SK-N-SH treated with all-trans-retinoic acid at 6 μM for 48 hours (cell line): ENCODE data around the gene UPB1.
A peak's percentile ranks its signal among the peaks of the same experiment; 100 is the strongest.

Experiments used
- ATAC-seq: fragments of 200-7000 bp; cut with Tn5 transposase; 3 replicates; pipeline ENCODE4 v1.9.1; 2020; ENCODE audit warnings: mild to moderate bottlenecking, moderate library complexity
- ARNTL ChIP-seq: fragments of 450-650 bp; formaldehyde crosslinking; IDR thresholded peaks from 2 replicates; pipeline ENCODE4 v1.5.0; 2020; ENCODE audit warnings: low read depth, mild to moderate bottlenecking, moderate library complexity, borderline replicate concordance
- BACH2 ChIP-seq: fragments of 250-450 bp; sonication (Bioruptor Pico); IDR thresholded peaks from 2 replicates; pipeline ENCODE4 v1.9.0; 2021; ENCODE audit warnings: mild to moderate bottlenecking, borderline replicate concordance
- CREB5 ChIP-seq: fragments of 250-450 bp; sonication (Bioruptor Pico); IDR thresholded peaks from 2 replicates; pipeline ENCODE4 v1.5.1; 2020; ENCODE audit warnings: low read depth, mild to moderate bottlenecking, moderate library complexity
- CSDC2 ChIP-seq: fragments of 250-450 bp; sonication (Bioruptor Pico); IDR thresholded peaks from 2 replicates; pipeline ENCODE4 v1.5.0; 2020; ENCODE audit warnings: mild to moderate bottlenecking, moderate library complexity
- CSRNP3 ChIP-seq: fragments of 250-450 bp; sonication (Bioruptor Pico); IDR thresholded peaks from 2 replicates; pipeline ENCODE4 v1.5.1; 2021; ENCODE audit warnings: mild to moderate bottlenecking, moderate library complexity
- GLIS3 ChIP-seq: fragments of 250-450 bp; sonication (Bioruptor Pico); IDR thresholded peaks from 2 replicates; pipeline ENCODE4 v1.5.0; 2020; ENCODE audit warnings: mild to moderate bottlenecking, moderate library complexity
- ISL1 ChIP-seq: fragments of 250-450 bp; sonication (Bioruptor Pico); IDR thresholded peaks from 2 replicates; pipeline ENCODE4 v2.1.2; 2022; ENCODE audit warnings: mild to moderate bottlenecking, moderate library complexity
- OSR1 ChIP-seq: fragments of 250-450 bp; sonication (Bioruptor Pico); IDR thresholded peaks from 2 replicates; pipeline ENCODE4 v1.8.0; 2022; ENCODE audit warnings: moderate library complexity, mild to moderate bottlenecking, inconsistent platforms
- PATZ1 ChIP-seq: fragments of 250-450 bp; sonication (Bioruptor Pico); IDR thresholded peaks from 2 replicates; pipeline ENCODE4 v1.8.0; 2020; ENCODE audit warnings: mild to moderate bottlenecking, moderate library complexity, borderline replicate concordance
- PPARA ChIP-seq: fragments of 250-450 bp; sonication (Bioruptor Pico); IDR thresholded peaks from 2 replicates; pipeline ENCODE4 v1.5.0; 2020; ENCODE audit warnings: mild to moderate bottlenecking, borderline replicate concordance
- RARB ChIP-seq: fragments of 250-450 bp; sonication (Bioruptor Pico); IDR thresholded peaks from 2 replicates; pipeline ENCODE4 v1.8.0; 2021; ENCODE audit warnings: mild to moderate bottlenecking, moderate library complexity
- SNAI2 ChIP-seq: fragments of 250-450 bp; sonication (Bioruptor Pico); IDR thresholded peaks from 2 replicates; pipeline ENCODE4 v1.5.0; 2020; ENCODE audit warnings: mild to moderate bottlenecking, moderate library complexity
- TCF4 ChIP-seq: fragments of 250-450 bp; sonication (Bioruptor Pico); IDR thresholded peaks from 2 replicates; pipeline ENCODE4 v1.8.0; 2021; ENCODE audit warnings: mild to moderate bottlenecking, moderate library complexity, borderline replicate concordance
- TOX ChIP-seq: fragments of 250-450 bp; sonication (Bioruptor Pico); IDR thresholded peaks from 2 replicates; pipeline ENCODE4 v1.8.0; 2021; ENCODE audit warnings: mild to moderate bottlenecking, moderate library complexity, borderline replicate concordance
- TSHZ2 ChIP-seq: fragments of 250-450 bp; sonication (Bioruptor Pico); IDR thresholded peaks from 2 replicates; pipeline ENCODE4 v1.5.0; 2020; ENCODE audit warnings: mild to moderate bottlenecking, moderate library complexity
- ZC3H10 ChIP-seq: fragments of 250-450 bp; sonication (Bioruptor Pico); IDR thresholded peaks from 2 replicates; pipeline ENCODE4 v1.5.1; 2021; ENCODE audit warnings: mild to moderate bottlenecking, moderate library complexity
- ZFP3 ChIP-seq: fragments of 250-450 bp; sonication (Bioruptor Pico); IDR thresholded peaks from 2 replicates; pipeline ENCODE4 v1.5.0; 2020; ENCODE audit warnings: mild to moderate bottlenecking, moderate library complexity
- ZFP30 ChIP-seq: fragments of 450-650 bp; formaldehyde crosslinking; IDR thresholded peaks from 2 replicates; pipeline ENCODE4 v1.5.0; 2022; ENCODE audit warnings: mild to moderate bottlenecking, moderate library complexity
- ZNF565 ChIP-seq: fragments of 450-650 bp; formaldehyde crosslinking; conservative IDR thresholded peaks from 2 replicates; pipeline ENCODE4 v1.5.0; 2020; ENCODE audit warnings: low read depth, mild to moderate bottlenecking, moderate library complexity
- ZNF70 ChIP-seq: fragments of 450-650 bp; formaldehyde crosslinking; IDR thresholded peaks from 2 replicates; pipeline ENCODE4 v1.5.0; 2020; ENCODE audit warnings: mild to moderate bottlenecking, moderate library complexity
- ZNF8 ChIP-seq: fragments of 450-650 bp; formaldehyde crosslinking; IDR thresholded peaks from 2 replicates; pipeline ENCODE4 v1.5.0; 2020; ENCODE audit warnings: mild to moderate bottlenecking, moderate library complexity

The UPB1 gene

GRCh38 chr22:24450610-24451009 lies 44.5 kb upstream of the UPB1 start:
- ATAC-seq: peak; percentile 59

GRCh38 chr22:24451162-24451561 lies 44.0 kb upstream of the UPB1 start:
- no peak for TF ChIP-seq RARB (CRISPR knock-in tag)
- TF ChIP-seq ZNF70 (CRISPR knock-in tag): 0 out of 2 replicates have a peak, but pooled peaks have one; percentile 28
- no peak for ATAC-seq

More at GRCh38 chr22:24450610-24451009, 44.5 kb upstream of the UPB1 start:
- TF ChIP-seq TSHZ2 (peak; percentile 48; the same call in 1 of the 2 replicates), ZNF70 (CRISPR knock-in tag) (peak; percentile 48; the same call in 1 of the 2 replicates), BACH2 (CRISPR knock-in tag) (0 out of 2 replicates have a peak, but pooled peaks have one; percentile 21), TCF4 (CRISPR knock-in tag) (peak; percentile 89; the same call in 1 of the 2 replicates), RARB (CRISPR knock-in tag) (no peak)

- ATAC-seq: no peak
- TF ChIP-seq CSDC2 (CRISPR knock-in tag): no peak
- no peak for TF ChIP-seq ISL1 (CRISPR knock-in tag)
- no peak for TF ChIP-seq CREB5 (CRISPR knock-in tag)
- no peak for TF ChIP-seq ZNF8 (CRISPR knock-in tag)
- TF ChIP-seq ZNF565 (CRISPR knock-in tag): no peak
- no peak for TF ChIP-seq SNAI2 (CRISPR knock-in tag)
- no peak for TF ChIP-seq PPARA (CRISPR knock-in tag)
- TF ChIP-seq GLIS3 (CRISPR knock-in tag): no peak
- no peak for TF ChIP-seq OSR1 (CRISPR knock-in tag)
- TF ChIP-seq ZC3H10: no peak
- no peak for TF ChIP-seq TCF4 (CRISPR knock-in tag)
- TF ChIP-seq TOX (CRISPR knock-in tag): no peak
- no peak for TF ChIP-seq TSHZ2
- TF ChIP-seq CSRNP3: no peak
- no peak for TF ChIP-seq BACH2 (CRISPR knock-in tag)
- no peak for TF ChIP-seq ARNTL (CRISPR knock-in tag)
These were observed 41.3 kb upstream of the UPB1 start for GRCh38 chr22:24453853-24454252.

GRCh38 chr22:24455039-24455438 lies 40.1 kb upstream of the UPB1 start:
- ATAC-seq: no peak
- TF ChIP-seq ZFP30 (CRISPR knock-in tag): no peak
- TF ChIP-seq RARB (CRISPR knock-in tag): no peak
- TF ChIP-seq CSRNP3: no peak
- no peak for TF ChIP-seq ZNF70 (CRISPR knock-in tag)
- TF ChIP-seq PATZ1: no peak
- no peak for TF ChIP-seq ARNTL (CRISPR knock-in tag)
- no peak for TF ChIP-seq TOX (CRISPR knock-in tag)
- no peak for TF ChIP-seq ZC3H10
- no peak for TF ChIP-seq GLIS3 (CRISPR knock-in tag)
- no peak for TF ChIP-seq SNAI2 (CRISPR knock-in tag)
- TF ChIP-seq ZFP3 (CRISPR knock-in tag): no peak
- TF ChIP-seq ZNF8 (CRISPR knock-in tag): no peak
- no peak for TF ChIP-seq OSR1 (CRISPR knock-in tag)
